GM12892 (cell line): ENCODE data around the gene ACSF3.

Source experiments
- DNase-seq: peaks from one replicate; pipeline ENCODE4 v3.0.0; 2011; ENCODE audit not compliant: insufficient read length
- FAIRE-seq: peaks from 2 replicates; lab custom pipeline; 2011; peaks lifted over from hg19 to GRCh38; lab: Jason Lieb, UNC
- POLR2A ChIP-seq: IDR thresholded peaks from 2 replicates; pipeline ENCODE4 v1.6.1; 2011; ENCODE audit warnings: low read depth, low read length, control low read depth
- POLR2AphosphoS5 ChIP-seq: IDR thresholded peaks from 2 replicates; pipeline ENCODE4 v1.6.1; 2011; ENCODE audit warnings: low read depth, low read length, control low read depth
- TAF1 ChIP-seq: IDR thresholded peaks from 2 replicates; pipeline ENCODE4 v1.6.1; 2011; ENCODE audit warnings: low read depth, mild to moderate bottlenecking, control low read depth, low read length, borderline replicate concordance

Gene ACSF3

DNA sequence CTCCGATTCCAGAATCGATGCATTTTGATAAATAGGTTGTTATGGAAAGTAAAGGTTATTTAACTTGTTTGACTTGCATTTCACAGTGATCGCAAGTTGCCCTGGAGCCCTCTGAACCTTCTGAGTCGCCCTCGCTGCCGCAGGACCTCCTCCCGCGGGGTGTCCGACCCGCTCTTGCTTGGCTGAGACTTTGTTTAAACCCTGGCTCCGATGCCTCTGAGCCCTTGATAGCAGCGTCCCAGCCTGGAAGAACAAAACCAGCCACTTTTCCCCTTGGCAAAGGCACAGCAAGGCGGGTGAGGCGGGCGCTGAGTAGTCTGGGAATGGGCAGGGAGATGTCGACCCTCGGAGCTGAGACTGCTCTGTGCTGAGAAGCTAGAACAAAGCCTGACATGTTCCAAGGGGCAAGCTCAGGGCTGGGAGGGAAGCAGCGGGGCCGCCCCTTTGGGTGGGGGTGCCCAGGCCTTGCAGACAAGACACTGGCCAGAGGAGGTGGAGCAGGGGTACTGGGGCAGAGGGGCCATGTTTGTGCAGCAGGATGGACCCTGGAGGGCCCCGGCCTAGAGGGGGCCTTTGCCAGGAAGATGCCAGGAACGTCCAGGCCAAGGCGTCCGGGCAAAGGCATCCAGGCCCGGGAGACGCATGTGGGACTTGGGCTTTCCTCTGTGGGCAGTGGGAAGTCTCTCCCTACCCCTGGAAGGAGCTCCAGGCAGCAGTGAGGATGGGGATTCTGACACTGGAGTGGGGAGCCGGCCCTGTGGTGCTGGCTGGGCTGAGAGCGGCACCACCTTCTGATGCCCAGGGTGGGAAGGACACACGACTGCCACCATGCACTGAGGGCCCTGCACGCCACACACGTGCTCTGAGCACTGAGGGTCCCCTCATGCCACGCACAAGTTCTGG, 47.6 kb downstream of the ACSF3 start:
- no peak for DNase-seq
- TF ChIP-seq POLR2A (no peak), TAF1 (no peak), POLR2AphosphoS5 (no peak)
- FAIRE-seq = no peak

DNA sequence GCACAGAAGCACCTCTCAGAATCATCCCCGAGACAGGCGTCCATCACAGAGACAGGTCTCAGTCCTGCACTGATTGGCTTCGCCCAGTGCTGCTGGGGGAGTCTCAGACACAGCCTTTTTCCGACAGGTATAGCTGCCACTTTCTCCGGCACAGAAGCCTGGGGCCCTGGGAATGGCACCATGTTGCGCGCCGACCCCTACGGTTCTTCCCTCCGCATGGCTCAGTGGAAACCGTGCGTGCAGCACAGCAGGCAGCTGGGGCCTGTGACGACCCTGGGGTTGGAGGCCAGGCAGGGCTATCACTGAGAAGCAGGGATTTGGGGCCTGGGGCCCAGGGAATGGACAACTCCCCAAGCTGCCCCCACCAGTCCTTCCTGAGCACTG, 48.2 kb downstream of the ACSF3 start:
- FAIRE-seq (no peak), DNase-seq (no peak)
- TF ChIP-seq POLR2A (no peak), POLR2AphosphoS5 (no peak), TAF1 (no peak)

DNA sequence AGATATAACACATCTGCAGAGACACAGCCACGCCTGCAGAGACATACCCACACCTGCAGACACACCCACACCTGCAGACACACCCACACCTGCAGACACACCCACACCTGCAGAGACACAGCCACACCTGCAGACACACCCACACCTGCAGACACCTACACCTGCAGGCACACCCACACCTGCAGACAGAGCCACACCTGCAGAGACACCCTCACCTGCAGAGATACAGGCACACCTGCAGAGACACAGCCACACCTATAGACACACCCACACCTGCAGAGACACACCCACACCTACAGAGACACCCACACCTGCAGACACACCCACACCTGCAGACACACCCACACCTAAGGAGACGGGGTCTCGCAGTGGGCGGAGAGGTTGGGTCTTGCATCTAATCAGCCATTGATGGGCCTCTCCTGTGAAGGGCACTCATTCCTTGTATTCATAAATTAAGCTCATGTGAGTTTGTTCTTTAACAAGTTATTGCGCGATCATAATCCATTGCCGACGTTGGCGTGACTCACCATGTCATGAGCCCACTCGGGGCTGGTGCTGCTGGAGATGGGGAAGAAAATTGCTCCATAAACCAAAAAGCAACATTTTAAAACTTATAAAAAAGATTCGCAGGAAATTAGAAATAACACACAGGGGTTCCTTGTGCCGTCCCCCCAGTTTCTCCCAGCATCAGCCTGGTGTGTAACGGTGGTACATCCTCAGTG, 49.0 kb downstream of the ACSF3 start:
- no peak for TF ChIP-seq POLR2AphosphoS5
- no peak for TF ChIP-seq TAF1
- no peak for TF ChIP-seq POLR2A
- DNase-seq (no peak), FAIRE-seq (no peak)

DNA sequence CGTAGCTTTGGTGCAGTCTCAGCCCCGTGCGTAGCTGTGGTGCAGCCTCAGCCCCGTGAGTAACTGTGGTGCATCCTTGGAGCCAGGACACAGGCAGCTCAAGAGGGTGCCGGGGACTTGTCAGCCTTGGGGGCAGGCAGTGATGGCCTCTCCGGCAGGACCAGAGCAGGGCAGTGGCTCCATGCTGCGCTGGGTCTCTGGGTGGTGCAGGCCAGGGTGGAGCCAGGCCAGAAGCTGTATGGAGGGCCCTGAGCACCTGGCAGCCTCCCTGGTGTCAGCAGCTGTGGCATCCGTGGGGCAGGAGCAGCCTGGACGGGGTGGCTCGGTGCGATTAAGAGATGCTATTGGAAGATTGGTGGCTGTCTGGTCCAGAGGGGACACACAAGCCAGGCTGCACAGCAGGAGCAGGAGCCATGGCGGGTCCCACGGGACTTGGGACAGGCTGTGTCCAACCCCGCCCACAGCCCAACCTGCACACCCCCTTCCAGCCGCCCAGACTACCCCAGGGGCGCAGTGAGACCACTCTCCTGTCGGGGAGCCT, 49.6 kb downstream of the ACSF3 start:
- DNase-seq = no peak
- no peak for FAIRE-seq
- TF ChIP-seq POLR2A (no peak), TAF1 (no peak), POLR2AphosphoS5 (no peak)

DNA sequence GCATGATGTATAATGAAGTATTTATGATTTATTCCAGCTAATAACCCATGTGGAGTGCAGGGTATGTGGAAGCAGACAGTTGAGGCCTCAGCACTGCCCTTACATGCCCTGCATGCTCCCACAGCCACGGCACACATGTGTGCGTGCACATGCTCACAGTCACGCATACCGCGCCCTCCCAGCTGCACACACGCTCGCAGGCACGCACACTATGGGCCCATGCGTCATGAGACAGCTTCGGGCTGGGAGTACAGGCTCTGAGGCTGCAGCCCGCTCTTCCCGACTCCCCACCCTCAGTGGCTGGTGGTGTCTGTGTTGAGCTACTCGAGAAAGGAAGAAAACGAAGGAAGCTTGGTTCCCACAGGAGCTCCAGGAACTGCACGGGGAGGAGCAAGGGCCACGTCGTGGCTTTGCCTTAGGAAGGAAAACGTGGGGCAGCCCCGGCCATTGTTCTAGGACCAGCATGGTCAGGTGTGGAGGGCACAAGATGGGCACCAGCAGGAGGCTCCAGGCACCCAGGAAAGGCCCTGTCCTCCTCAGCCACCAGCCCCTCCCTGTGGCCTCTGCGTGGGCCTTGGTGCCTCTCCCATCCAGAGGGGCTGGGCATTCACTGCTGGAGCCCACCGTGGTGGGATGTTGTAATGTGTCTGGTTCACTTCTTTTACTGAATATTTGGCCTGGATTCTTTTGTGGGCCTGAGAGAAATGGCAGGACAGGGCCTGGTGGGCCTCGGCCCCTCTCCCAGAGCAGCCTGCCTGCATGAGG, 50.4 kb downstream of the ACSF3 start:
- TF ChIP-seq POLR2AphosphoS5 (no peak), TAF1 (no peak), POLR2A (no peak)
- FAIRE-seq = no peak

DNA sequence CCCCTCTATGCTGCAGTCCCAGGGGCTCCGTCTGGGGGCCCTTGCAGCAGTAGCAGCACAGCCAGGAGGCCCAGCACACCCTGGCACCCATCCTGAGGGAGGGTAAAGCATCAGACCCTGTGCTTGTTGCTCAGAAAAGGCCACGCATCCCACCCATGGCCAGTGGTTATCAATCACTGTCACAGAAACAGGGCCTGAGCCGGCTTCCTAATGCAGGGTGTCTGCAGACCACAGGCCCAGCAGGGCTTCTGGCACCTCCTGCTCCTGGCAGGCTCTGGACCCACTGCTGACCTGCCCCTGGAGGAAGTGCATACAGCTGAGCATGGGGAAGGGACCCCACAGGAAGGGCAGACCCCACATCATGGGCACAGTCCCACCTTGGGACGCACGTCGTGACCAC, 51.0 kb downstream of the ACSF3 start:
- no peak for FAIRE-seq
- no peak for DNase-seq
- TF ChIP-seq POLR2A (no peak), POLR2AphosphoS5 (no peak), TAF1 (no peak)

More for the DNA sequence above, 50.4 kb downstream of the ACSF3 start:
- no peak for DNase-seq

DNA sequence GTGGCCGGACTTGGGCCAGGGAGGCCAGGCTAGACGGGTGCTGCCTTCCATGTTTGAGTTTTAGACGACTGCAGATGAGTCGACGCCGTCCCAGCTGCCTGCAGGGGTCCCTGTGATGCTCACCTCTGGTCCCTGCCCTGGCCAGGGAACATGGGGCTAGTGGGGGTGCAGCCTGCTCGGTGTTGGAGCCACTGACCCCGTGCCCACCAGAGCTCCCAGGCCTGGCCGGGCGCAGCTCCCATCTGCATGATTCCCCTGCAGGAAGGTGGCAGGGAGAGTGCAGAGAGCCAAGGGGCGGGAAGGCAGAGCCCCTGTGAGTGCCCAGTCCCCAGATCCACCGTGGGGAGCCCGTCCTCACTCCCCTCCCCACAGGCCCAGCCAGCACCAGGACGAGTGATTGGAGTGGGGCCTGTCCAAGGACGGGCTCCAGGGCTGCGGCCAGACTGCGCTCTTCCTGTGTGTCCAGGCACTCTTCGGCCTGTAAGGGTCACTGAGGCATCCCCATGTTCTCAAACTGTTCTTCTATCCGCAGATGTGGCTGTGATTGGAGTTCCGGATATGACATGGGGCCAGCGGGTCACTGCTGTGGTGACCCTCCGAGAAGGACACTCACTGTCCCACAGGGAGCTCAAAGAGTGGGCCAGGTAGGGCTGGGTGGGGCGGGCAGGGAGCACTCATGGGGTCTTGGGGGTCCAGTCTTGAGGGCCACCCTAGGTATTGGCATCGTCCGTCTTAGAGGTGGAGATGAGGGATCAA, 51.9 kb downstream of the ACSF3 start:
- TF ChIP-seq POLR2AphosphoS5 (no peak), TAF1 (no peak), POLR2A (no peak)
- FAIRE-seq = no peak
- no peak for DNase-seq

DNA sequence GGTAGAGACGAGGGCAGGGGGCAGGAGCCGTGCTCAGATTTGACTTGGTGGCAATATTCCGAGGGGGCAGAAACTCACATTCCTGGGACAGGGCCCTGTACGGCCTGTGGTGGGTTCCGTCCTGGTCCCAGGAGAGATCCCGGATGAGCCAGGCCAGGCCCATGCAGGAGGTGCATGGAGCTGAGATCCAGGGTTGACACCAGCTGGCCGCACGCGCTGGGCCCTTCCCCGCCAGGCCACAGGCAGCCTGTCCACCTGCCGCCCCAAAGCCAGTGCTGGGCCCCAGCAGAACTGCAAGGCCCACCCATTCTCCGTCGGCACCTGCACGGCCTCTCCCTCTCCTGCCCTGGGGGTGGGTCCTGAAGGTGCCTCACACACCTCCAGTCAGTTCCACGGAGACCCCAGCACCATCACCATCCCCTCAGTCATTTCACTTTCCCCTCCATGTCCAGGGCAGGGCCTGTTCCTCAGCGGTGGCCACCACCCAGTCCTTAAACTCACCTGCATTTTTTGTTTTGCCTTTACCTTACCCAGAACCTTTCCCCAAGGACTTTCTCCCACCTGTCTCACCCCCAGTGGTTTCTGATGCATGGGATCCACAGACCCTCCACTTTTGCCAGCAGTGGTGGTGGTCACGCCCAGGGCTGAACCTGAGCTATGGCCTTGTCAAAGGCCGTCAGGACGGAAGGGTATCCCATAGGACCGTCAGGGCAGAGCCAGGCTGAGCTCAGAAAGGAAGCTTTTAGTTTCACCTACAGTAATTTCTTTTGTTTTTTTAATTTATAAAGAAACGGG, 52.8 kb downstream of the ACSF3 start:
- no peak for DNase-seq
- no peak for FAIRE-seq
- TF ChIP-seq TAF1 = no peak
- no peak for TF ChIP-seq POLR2AphosphoS5
- no peak for TF ChIP-seq POLR2A

DNA sequence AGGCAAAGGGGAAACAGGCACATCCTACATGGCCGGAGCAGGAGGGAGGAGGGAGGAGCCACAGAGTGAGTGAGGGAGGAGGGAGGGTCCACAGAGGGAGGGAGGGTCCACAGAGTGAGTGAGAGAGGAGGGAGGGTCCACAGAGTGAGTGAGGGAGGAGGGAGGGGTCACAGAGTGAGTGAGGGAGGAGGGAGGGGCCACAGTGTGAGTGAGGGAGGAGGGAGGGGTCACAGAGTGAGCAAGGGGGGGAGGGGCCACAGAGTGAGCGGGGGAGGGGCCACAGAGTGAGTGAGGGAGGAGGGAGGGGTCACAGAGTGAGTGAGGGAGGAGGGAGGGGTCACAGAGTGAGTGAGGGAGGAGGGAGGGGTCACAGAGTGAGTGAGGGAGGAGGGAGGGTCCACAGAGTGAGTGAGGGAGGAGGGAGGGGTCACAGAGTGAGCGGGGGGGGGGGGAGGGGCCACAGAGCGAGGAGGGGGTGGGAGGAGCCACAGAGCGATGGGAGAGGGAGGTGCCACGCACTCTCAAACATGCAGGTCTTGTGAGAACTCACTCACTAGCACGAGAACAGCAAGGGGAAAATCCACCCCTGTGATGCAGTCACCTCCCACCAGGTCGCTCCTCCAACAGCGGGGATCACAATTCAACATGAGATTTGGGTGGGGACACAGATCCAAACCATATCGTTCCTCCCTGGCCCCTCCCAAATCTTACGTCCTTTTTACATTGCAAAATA, 53.6 kb downstream of the ACSF3 start:
- DNase-seq (no peak), FAIRE-seq (peak; percentile 69)
- TF ChIP-seq TAF1 (no peak), POLR2A (no peak), POLR2AphosphoS5 (no peak)
